Spinal cord (tissue), 10 donors: Measurements from ENCODE around the gene LLGL1. TPM values are rescaled to one million over a fixed set of nuclear protein-coding genes. Genes with fewer than 3 reads are reported as not detected.

Experiments used
- DNase-seq, 6 donors: peaks; one replicate each; pipeline versions ENCODE4 v3.0.0 to v3.0.0-alpha.2; 2013 to 2015; ENCODE audit warnings: low spot score in 6 of 6, low read depth in 4 of 6
- H3K27ac ChIP-seq: one replicate; pipeline ENCODE4 v1.5.1; 2013; ENCODE audit warnings: low read depth, low read length, control low read depth
- H3K27me3 ChIP-seq: one replicate; pipeline ENCODE4 v1.6.1; 2013; ENCODE audit warnings: low read length; ENCODE audit not compliant: control insufficient read depth, insufficient read depth
- H3K36me3 ChIP-seq: one replicate; pipeline ENCODE4 v1.6.1; 2013; ENCODE audit warnings: low read length; ENCODE audit not compliant: control insufficient read depth, insufficient read depth
- H3K4me1 ChIP-seq: one replicate; pipeline ENCODE4 v1.6.1; 2013; ENCODE audit warnings: low read length; ENCODE audit not compliant: control insufficient read depth, insufficient read depth
- H3K4me3 ChIP-seq: one replicate; pipeline ENCODE4 v1.5.1; 2013; ENCODE audit warnings: low read depth, low read length, control low read depth
- H3K9me3 ChIP-seq: one replicate; pipeline ENCODE4 v1.6.1; 2013; ENCODE audit warnings: low read length; ENCODE audit not compliant: control insufficient read depth, insufficient read depth
- WGBS: methylation state at CpG from one replicate; pipeline ENCODE4 v1.1.5; 2013; ENCODE audit warnings: missing lambda C conversion rate; ENCODE audit not compliant: insufficient coverage; 5-methylcytosine and 5-hydroxymethylcytosine counted together
- polyA plus RNA-seq, 2 donors: library from polyadenylated mRNA; unstranded; fragments of 120-200 nt; gene quantifications; one replicate each; pipeline ENCODE4 v1.2.1, GENCODE V29; 2013; ENCODE audit not compliant: insufficient read length in 2 of 2
- total RNA-seq, 2 donors: library from RNA; depleted of rRNA in 1 of 2; stranded (reverse); fragments of 120-200 nt in 1 of 2; fragments of >200 nt in 1 of 2; gene quantifications; one replicate each; pipeline versions ENCODE4 v1.2.3 to v1.2.4, GENCODE V29; 2013 to 2014
- donor health status: healthy.

Gene LLGL1
- total and polyA plus RNA-seq, 4 donors = 53.2 to 132 (median 79.7) TPM

DNA sequence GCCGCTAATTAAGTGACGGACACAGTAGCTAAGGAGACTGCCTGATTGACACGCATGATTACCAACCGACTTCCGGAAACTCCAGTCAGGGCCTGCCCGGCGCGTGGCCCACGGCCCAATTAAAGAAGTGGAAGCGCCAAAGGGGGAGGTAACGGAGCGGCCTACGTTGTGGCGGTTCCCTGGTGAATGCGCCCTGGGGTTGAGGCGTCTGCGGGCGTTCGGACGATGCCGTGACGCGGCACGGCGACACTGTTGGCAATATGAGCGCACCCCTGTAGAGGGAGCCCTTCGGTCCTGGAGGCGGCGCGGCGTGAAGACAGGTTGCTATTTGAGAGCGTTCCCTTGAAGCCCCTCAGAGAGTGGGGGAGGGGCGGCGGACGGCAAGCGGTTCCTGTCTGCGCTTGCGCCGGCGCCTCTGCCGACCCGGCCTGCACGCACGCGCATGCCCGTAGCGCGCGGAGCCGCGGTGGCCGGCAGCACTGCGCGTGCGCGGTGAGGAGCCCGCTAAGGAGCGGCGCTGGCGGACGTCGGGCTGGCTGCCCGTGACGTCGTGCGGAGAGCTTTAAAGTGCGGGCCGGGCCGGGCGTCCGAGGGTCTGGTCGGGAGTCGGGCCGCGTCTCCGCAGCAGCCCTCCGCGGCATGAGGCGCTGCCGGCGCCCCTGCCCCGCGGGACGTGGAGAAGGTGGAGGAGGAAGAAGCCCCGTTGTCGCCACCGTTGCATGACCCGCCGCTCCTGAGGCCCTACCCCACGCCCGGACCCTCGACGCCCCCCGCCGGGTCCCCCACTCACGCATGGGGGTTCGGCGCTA is 41.9 kb upstream of the LLGL1 start, which contains the start of gene ALKBH5:
Gene ALKBH5, plus strand, starts transcription at position 495 of the 809 bp plus-strand sequence. CDS start 416 bp downstream, outside the sequence.
- H3K27me3 ChIP-seq = no peaks in the 10 kb centered on the region
- H3K36me3 ChIP-seq = peaks cover 13% of the 10 kb centered on the region
- peak within 1 kb of the TSS; percentile 96 for H3K27ac ChIP-seq
- no peaks in the 10 kb centered on the region for H3K9me3 ChIP-seq
- peak; percentile 97 to 100 (median 98) for DNase-seq
- H3K4me3 ChIP-seq = peak within 1 kb of the TSS; percentile 89
- H3K4me1 ChIP-seq = peaks cover 37% of the 10 kb centered on the region
- WGBS = under 1% methylated on average over 98 of the region's 98 CpGs

DNA sequence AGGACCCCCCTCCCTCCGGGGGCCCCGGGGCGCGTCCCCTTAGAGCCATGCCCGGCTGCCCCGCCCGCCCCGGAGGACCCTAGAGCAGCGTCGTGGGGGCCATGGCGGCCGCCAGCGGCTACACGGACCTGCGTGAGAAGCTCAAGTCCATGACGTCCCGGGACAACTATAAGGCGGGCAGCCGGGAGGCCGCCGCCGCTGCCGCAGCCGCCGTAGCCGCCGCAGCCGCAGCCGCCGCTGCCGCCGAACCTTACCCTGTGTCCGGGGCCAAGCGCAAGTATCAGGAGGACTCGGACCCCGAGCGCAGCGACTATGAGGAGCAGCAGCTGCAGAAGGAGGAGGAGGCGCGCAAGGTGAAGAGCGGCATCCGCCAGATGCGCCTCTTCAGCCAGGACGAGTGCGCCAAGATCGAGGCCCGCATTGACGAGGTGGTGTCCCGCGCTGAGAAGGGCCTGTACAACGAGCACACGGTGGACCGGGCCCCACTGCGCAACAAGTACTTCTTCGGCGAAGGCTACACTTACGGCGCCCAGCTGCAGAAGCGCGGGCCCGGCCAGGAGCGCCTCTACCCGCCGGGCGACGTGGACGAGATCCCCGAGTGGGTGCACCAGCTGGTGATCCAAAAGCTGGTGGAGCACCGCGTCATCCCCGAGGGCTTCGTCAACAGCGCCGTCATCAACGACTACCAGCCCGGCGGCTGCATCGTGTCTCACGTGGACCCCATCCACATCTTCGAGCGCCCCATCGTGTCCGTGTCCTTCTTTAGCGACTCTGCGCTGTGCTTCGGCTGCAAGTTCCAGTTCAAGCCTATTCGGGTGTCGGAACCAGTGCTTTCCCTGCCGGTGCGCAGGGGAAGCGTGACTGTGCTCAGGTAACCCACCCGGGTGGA is 41.0 kb upstream of the LLGL1 start:
- Histone ChIP-seq H3K4me1 (peaks cover 45% of the 10 kb centered on the region), H3K4me3 (peak overlapping the region; percentile 89), H3K9me3 (no peaks in the 10 kb centered on the region), H3K27me3 (no peaks in the 10 kb centered on the region), H3K36me3 (peaks cover 21% of the 10 kb centered on the region), H3K27ac (peak overlapping the region; percentile 96)
- under 1% methylated on average over 92 of the region's 92 CpGs for WGBS
- DNase-seq = peak in 2 of 6 donors; percentile 57 to 62

DNA sequence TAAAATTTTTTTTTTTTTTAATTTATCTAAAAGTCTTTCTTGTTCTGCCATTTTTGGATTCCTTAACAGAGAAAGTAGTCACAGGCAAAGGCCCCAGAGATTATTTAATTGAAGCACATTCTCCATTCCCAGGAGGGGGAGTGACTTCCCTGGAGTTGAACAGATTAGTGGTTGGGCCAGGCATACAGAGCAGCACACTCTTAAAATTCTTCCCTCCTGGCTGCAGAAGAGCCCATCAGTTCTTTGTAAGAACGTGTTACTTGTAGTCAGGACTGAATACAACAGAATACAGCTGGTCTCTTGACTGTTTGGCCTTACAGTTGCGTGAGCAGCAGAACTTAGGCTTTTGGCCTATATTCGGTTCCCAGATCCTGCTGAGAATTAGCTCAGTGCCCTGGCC is 40.0 kb upstream of the LLGL1 start:
- no peaks in the 10 kb centered on the region for H3K27me3 ChIP-seq
- peak overlapping the region; percentile 31 for H3K27ac ChIP-seq
- peak in 1 of 6 donors; percentile 43 for DNase-seq
- peaks cover 50% of the 10 kb centered on the region for H3K4me1 ChIP-seq
- peak overlapping the region; percentile 89 for H3K4me3 ChIP-seq
- no peaks in the 10 kb centered on the region for H3K9me3 ChIP-seq
- H3K36me3 ChIP-seq = peaks cover 27% of the 10 kb centered on the region
- WGBS = 6% methylated on average over 2 of the region's 3 CpGs

DNA sequence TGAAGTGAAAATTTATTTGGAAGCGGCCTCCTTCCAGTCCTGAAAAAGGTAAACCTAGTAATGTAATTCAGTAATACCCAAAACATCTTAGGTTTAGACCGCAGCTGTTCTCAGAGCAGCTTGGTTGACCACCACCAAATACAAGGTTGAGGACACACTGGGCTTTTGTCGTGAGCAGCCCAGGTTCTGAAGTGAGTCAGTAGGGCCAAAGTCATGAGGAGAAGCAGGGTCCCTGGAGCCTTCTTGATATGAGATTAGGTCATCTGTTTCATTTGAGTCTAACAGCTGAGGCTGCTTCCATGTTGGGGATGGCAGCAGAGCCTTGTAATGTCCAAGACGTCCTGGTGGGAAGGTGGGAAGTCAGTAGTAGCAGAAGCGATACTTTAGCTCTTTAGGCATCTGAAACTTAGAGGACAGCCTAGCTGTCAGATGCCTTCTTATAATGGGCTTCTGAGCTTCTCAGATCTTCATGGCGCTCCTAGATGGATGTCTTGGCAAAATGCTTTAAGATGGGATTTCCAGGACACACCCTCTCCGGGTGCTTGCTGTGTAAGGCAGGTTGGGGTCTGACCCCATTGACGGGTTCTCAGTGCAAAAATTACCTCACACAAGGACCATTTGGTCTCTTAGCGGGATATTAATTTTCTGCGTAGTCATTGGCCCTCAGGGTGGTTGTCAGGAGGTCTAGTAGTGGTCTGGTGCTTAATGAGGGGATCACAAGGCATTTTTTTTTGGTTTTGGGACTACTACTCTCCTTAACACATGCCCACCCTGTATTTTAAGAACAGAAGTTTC is 39.4 kb upstream of the LLGL1 start:
- Histone ChIP-seq H3K27me3 (no peaks in the 10 kb centered on the region), H3K27ac (peak overlapping the region; percentile 31), H3K4me1 (peaks cover 55% of the 10 kb centered on the region), H3K9me3 (no peaks in the 10 kb centered on the region), H3K4me3 (peak overlapping the region; percentile 89), H3K36me3 (peaks cover 27% of the 10 kb centered on the region)
- no peak for DNase-seq
- WGBS = 28% methylated on average over 2 of the region's 10 CpGs

DNA sequence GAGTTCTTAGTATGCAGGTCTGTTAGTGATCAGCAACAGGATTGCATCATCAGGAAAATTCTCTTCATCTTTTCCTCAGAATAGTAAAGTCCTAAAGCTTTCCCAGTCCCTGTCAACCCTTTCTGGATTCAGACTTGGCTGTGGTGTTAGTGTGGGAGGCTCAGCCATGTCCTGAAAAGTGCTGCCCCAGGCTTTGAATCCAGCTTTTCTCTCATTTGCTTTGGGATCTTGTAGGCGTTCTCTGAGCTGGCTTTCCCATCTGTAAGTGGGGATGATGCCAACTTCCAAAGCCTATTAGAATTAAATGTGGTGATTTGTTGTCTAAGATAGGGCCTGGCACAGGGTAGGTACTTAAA is 38.8 kb upstream of the LLGL1 start:
- no peaks in the 10 kb centered on the region for H3K27me3 ChIP-seq
- H3K27ac ChIP-seq = peak overlapping the region; percentile 31
- WGBS = 13% methylated on average over 1 of the region's 1 CpG
- H3K9me3 ChIP-seq = no peaks in the 10 kb centered on the region
- H3K4me1 ChIP-seq = peaks cover 60% of the 10 kb centered on the region
- H3K36me3 ChIP-seq = peaks cover 32% of the 10 kb centered on the region
- peak in 1 of 6 donors; percentile 57 for DNase-seq
- H3K4me3 ChIP-seq = peak overlapping the region; percentile 89

DNA sequence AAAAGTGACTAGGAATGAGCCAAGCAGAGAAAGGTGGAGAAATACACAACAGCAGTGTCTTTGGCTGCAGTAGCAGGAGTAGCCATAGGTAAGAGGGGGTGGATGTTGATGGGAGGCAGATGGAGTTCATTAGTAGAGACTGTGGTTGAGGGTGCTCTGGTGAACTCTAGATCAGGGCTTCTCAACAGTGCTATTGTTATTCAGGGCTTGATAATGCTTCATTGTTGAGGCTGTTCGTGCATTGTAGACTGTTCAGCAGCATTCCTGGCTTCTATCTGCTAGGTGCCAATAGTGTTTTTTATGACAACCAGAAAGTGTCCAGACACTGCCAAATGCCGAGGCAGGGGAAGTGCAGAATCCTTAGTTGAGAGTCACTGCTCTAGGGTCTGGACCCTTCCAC is 38.2 kb upstream of the LLGL1 start:
- Histone ChIP-seq H3K27me3 (no peaks in the 10 kb centered on the region), H3K4me3 (peak overlapping the region; percentile 89), H3K4me1 (peaks cover 59% of the 10 kb centered on the region), H3K27ac (peak overlapping the region; percentile 15), H3K36me3 (peaks cover 36% of the 10 kb centered on the region), H3K9me3 (no peaks in the 10 kb centered on the region)
- DNase-seq = no peak
- 0% methylated on average over 1 of the region's 2 CpGs for WGBS

DNA sequence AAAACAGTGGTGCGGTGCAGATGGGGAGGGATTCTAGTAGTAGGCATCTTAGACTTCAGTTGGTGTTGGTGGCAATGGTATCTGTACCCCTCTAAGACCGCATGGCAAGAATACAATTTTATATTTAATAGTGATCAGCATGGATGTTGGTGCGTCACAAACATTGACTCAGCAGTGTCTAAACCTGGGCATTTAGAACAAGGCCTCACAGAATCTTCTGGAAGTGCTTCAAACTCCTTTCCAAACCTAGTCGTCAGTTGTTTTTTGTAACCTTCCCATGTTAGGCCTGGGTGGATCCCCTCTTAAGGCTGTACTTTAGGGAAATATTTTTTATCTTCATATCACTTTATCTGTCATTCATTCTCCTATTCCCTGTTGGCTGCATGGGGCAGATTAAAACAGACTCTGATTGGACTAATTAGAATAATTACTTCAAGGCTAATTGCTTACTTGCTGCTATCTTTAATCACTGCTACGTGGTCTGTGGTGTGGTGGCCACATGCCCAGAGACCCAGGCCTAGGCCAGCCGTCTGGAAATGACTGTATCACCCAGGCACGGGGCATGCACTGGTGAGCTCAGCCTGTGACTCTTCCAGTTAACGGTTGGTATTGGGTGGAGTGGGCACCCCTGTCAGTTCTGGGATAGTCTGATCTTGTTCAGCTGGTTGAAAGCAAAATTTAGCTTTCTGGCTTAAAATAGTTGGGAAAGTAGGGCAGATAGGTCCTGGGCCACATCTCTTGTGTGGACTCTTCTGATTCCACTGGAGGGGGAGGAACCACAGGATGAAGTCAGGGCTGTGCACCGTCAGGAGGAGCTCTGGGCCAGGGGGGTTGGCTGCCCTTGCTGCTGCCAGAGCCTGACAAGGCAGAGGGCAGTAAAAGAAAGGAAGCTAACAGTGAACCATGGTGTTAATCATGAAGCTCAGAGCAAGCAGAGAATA is 37.3 kb upstream of the LLGL1 start:
- 54% methylated on average over 5 of the region's 9 CpGs for WGBS
- Histone ChIP-seq H3K36me3 (peaks cover 41% of the 10 kb centered on the region), H3K4me1 (peaks cover 52% of the 10 kb centered on the region), H3K27me3 (no peaks in the 10 kb centered on the region), H3K27ac (no peak overlapping the region), H3K4me3 (peak overlapping the region; percentile 89), H3K9me3 (no peaks in the 10 kb centered on the region)
- no peak for DNase-seq

DNA sequence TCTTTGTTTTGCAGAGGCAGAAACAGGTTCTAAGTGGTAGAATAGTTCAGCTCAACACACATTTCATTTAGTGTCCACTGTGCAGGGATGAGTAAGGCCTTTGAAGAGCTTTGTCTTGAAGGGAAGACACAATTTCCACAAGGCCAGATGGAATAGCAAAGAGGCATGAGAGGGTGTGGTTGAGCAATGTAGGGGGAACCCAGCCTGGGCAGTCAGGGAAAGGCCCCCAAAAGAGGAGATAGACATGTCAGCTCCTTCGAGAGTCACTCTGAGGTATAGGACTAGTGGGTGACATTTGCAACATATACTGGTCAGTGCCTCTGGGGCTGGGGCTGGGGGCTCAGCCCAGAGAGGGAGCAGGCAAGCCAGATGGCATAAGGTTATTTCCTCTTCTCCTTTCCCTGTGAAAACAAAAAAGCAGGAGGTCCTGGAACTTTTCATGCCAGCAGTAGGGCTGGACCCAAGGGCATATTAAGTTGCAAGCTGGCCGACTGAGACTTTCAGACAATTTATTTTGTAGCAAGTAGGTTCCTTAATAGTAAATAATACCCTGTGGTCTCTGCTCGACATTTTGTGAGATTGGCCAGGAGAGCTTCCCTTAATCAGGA is 34.7 kb upstream of the LLGL1 start:
- Histone ChIP-seq H3K36me3 (peaks cover 44% of the 10 kb centered on the region), H3K27me3 (no peaks in the 10 kb centered on the region), H3K4me3 (no peak overlapping the region), H3K4me1 (peaks cover 42% of the 10 kb centered on the region), H3K27ac (no peak overlapping the region), H3K9me3 (no peaks in the 10 kb centered on the region)
- WGBS = 60% methylated on average over 2 of the region's 3 CpGs
- no peak for DNase-seq
